GM19193 (cell line): ENCODE data around the gene GNB3.

Experiments
- POLR2A ChIP-seq: IDR thresholded peaks from 4 replicates; pipeline ENCODE4 v1.6.1; 2011; ENCODE audit not compliant: insufficient read depth, insufficient read length; ENCODE audit errors: extremely low read depth

The GNB3 gene

GRCh38 chr12:6871052-6871957, 30.6 kb downstream of the GNB3 start:
- peak; percentile 16 for TF ChIP-seq POLR2A

GRCh38 chr12:6872073-6873048, 31.6 kb downstream of the GNB3 start:
- peak; percentile 45 for TF ChIP-seq POLR2A

GRCh38 chr12:6873094-6874014, 32.6 kb downstream of the GNB3 start, which contains the start of gene SPSB2:
Gene SPSB2 (minus strand): TSS chr12:6873303. CDS start chr12:6872901, 402 bp downstream.
- peak; percentile 74 for TF ChIP-seq POLR2A

DNA sequence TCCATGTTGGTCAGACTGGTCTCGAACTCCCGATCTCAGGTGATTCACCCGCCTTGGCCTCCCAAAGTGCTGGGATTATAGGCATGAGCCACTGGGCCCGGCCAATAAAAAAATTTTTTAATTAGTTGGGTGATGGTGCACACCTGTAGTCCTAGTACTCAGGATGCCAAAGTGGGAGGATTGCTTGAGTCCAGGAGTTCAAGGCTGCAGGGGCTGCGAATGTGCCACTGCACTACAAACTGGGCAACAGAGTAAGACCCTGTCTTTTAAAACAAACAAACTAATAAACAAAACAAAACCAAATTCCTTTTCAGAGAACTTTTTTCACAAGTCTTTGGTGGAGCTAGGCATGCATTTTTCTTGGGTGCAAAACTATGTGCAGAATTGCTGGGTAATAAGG, 42.5 kb downstream of the GNB3 start:
- TF ChIP-seq POLR2A, result no peak

DNA sequence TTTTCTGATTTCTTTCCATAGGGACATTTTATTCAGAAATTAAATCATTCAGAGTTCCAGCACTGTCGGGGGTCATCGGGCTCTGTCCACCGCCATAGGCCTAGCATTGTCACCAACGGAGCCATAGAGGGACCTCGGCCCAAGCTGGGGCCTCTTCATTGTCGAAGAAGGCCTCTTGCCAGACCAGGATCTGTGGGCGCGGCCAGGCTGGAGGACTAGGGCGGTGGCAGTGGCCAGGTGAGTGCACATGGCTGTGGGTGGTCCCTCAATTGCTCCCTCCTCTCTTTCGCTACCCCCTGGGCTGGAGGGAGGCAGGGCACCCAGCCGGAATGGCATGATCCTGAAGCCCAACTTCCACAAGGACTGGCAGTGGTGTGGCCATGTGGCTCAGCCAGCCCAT, 43.0 kb downstream of the GNB3 start:
- TF ChIP-seq POLR2A, result no peak

GRCh38 chr12:6884539-6884938, 43.8 kb downstream of the GNB3 start:
- no peak for TF ChIP-seq POLR2A

GRCh38 chr12:6887460-6887859, 46.7 kb downstream of the GNB3 start:
- TF ChIP-seq POLR2A, result no peak

DNA sequence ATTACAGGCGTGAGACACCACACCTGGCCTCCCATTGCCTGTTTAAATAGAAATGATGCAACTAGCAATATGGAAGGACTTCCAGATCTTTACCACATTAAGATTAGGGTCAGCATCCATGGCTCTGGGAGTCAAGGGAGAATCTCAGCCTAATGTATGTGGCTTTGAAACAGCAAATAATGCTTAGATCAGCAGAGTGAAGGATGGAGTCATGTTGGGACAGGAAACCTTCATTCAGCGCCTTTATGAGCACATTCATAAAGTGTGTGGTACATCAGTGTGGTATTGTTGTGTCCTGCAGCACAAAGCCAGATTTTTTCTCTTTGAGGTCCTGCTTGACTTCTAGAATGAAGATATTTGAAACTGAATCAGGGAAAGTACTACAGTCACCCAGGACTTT, 47.6 kb downstream of the GNB3 start:
- TF ChIP-seq POLR2A, result no peak

DNA sequence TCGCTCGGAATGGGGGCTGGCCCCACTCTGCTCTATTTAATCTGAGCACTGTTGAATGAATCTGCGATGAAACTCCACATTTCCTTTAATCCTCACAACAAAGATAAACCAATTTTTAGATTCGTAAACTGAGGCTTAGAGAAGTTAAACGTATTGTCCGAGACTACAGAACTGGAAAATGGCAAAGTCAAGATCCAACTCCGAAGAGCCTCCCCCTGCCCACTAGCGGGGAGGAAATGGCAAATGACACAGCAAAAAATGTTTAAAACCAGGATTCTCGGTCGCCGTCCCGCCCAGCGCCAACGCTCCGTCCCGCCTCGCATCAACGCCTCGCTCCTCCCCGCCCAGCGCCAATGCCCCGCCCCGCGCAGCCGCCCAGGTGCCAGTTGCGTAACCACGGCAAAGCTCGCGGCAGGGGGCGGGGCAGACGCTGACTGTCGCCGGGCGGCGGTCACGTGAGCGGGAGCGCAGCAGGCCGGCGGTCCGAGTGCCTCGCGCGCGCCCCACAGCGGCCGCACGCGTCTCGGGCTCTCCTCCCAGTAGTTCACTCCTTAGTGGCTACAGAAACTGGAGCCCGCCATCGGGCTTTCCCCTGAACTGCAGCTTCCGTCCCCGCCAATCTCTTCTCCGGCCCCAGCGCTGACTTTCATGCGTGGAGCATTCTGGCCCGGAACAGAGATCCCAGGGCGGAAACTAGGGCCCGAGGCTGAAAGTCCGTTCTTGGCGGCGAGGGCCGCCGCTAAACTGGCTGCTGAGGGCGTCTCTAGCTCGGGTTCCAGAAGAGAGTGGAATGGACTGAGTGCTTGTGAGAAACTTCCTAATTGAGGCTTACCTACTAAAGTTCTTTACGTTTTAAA, 50.3 kb downstream of the GNB3 start:
- peak; percentile 87 for TF ChIP-seq POLR2A

DNA sequence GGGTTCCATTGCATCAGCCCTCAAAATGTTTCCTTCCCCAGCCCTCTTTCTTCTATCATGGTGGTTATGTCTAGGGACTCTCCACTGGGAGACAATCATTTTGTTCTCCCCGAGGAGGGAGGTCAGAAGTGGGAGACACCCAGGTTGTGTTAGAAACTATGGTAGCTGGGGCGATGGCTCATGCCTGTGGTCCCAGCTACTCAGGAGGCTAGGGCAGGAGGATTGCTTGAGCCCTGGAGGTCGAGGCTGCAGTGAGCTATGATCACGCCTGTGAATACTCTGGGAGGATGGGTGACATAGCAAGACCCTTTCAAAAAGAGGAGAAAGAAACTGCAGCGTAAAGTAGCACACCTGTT, 50.9 kb downstream of the GNB3 start:
- TF ChIP-seq POLR2A, result no peak

DNA sequence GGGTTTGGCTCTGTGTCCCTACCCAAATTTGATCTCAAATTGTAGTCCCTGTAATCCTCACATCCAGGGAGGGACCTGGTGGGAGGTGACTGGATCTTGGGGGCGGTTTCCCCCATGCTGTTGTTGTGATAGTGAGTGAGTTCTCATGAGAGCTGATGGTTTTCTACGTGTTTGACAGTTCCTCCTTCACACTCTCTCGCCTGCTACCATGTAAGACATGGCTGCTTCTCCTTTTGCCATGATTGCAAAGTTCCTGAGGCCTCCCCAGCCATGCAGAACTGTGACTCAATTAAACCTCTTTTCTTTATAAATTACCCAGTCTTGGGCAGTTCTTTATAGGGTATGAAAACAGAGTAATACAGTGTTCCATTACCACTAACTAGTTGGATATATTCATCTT, 53.6 kb downstream of the GNB3 start:
- no peak for TF ChIP-seq POLR2A
